GM19468 (cell line): ENCODE measurements around the gene ARFIP1.
"Not testable (repeated sequence)": the region's sequence is repeated elsewhere in the genome, so short reads cannot be mapped to it uniquely, and the experiment has no call there.

ENCODE experiments used
- ATAC-seq: cut with Tn5 transposase; IDR thresholded peaks from one replicate; pipeline ENCODE4 v1.9.1; 2021; ENCODE audit warnings: mild to moderate bottlenecking, moderate library complexity, moderate number of reproducible peaks; ENCODE audit not compliant: unreplicated experiment; ENCODE audit errors: extremely low read depth

The ARFIP1 gene

DNA sequence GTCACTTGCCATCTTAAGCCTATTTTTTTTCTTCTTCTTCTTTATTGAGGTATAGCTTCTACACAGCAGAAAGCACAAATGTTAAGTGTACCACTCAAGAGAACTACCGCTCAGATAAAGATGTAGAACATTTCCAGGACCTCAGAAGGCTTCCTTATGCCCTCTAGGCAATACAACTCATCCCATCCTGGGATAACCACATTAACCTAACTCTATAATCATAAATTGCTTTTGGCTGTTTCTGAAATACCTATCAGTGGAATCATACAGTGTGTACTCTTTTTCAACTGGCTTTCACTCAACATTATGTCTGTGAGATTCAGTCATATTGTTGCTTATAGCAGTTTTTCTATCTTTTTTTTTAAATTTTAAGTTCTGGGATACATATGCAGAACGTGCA is 51.7 kb downstream of the ARFIP1 start:
- no peak for ATAC-seq

- ATAC-seq, result no peak
These were observed 57.2 kb downstream of the ARFIP1 start for GRCh38 chr4:152836936-152837335.

DNA sequence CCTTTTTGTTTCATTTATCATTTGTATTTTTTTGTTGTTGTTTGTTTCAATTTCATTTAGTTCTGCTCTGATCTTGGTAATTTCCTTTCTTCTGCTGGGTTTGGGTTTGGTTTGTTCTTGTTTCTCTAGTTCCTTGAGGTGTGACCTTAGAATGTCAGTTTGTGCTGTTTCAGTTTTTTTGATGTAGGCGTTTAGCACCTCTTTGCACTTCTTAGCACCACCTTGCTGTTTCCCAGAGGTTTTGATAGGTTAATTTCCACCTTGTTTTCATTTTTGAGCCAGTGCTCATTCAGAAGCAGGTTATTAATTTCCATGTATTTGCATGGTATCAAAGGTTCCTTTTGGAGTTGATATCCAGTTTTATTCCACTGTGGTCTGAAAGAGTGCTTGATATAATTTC is 60.0 kb downstream of the ARFIP1 start:
- not testable (repeated sequence) for ATAC-seq

DNA sequence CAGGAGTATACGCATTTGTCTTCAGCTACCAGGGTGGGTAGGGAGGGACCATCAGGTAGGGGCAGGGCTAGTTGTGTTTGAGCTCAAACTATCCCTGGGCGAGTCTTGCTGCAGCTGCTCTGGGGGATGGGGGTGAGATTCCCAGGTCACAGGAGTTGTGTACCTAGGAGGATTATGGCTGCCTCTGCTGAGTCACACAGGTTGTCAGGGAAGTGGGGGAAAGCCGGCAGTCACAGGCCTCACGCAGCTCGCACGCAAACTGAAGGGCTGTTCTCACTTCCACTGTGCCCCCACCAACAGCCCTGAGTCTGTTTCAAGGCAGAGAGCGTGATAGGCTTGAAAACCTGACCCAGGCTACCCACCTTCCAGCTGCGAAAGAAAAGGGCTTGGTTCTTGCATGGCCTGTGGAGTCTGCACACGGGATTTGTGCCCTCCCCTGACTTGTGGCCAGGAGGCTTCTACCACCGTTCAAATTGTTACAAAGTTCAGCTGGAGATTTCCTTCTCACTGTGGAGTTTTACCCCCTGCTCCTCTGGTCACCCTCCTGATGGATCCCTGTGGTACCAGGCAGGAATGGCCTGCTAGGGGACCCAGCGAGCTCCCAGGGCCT is 63.8 kb downstream of the ARFIP1 start:
- ATAC-seq, result no peak

GRCh38 chr4:152847376-152847775 is 67.6 kb downstream of the ARFIP1 start:
- ATAC-seq, result no peak

DNA sequence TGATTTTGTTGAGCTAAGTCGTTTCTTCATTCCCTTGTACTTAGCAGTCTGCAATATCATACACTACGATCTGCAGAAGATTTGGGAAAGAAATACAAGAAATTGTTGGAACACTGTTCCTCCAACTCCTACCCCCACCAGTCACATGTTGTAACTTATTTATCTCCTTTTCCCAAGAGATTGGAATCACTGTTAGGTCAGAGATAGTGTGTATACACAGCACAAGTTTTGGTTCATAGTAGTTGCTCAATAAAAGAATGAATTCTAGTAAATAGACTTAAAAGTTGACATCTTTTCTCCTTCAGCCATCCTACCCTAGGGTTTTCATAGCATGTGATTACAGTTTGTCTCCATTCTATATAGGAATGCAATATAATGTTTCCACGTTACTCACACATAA is 68.8 kb downstream of the ARFIP1 start:
- no peak for ATAC-seq

GRCh38 chr4:152849350-152849749 is 69.6 kb downstream of the ARFIP1 start:
- no peak for ATAC-seq

DNA sequence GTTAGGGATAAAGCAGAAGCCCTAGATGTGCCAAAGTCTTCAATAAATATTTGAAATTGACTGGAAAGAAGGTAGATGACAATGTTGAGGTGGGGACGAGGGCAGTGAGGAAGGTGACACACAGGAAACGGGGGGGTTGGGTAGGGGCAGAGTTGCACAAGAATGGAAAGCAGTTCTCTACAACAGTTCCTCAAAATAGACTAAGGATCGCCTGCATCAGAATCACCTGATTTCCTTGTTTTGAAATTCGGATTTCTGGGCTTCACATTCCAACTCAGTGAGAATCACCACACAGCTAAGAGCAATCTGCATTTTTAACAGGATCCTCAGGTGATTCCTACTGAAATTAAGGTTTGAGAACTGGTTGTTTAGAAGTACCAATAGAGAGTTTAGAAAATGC is 70.6 kb downstream of the ARFIP1 start:
- ATAC-seq, result no peak

- ATAC-seq, result no peak
These were observed 71.5 kb downstream of the ARFIP1 start for GRCh38 chr4:152851226-152851625.

GRCh38 chr4:152853293-152853692 is 73.5 kb downstream of the ARFIP1 start:
- ATAC-seq, result no peak

- ATAC-seq, result not testable (repeated sequence)
These were observed 74.3 kb downstream of the ARFIP1 start for GRCh38 chr4:152854016-152854415.

GRCh38 chr4:152856960-152857359 is 77.2 kb downstream of the ARFIP1 start:
- ATAC-seq, result no peak

DNA sequence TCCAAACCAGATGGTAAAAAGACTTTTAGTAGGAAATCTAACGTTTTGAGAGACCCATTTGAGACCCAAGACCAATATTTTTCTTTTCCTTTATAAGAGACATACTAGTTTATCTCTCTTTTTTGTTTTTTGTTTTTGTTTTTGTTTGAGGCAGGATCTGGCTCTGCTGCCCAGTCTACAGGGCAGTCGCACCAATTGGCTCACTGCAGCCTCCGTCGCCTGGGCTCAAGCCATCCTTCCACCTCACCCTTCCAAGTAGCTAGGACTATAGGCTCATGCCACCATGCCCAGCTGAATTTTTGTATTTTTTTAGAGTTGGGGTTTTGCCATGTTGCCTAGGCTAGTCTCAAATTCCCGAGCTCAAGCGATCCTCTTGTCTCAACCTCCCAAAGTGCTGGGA is 79.2 kb downstream of the ARFIP1 start:
- no peak for ATAC-seq

DNA sequence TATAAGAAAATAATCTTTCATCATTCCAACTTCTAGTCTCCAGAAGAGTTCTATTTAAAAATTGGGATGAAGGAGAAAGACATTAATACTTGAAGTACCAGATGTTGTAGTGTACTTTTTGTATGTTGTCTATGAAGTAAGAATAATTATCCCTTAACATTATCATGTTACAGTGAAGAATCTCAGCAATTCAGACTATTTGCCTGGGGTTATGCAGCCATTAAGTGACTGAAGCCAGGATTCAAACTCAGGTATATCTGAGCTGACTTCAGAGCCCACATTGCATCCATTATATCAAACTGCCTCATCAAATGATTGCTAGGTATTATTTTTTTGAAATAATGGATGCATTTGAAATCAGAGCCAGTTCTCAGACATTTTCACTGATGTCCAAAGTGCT is 80.3 kb downstream of the ARFIP1 start:
- no peak for ATAC-seq

DNA sequence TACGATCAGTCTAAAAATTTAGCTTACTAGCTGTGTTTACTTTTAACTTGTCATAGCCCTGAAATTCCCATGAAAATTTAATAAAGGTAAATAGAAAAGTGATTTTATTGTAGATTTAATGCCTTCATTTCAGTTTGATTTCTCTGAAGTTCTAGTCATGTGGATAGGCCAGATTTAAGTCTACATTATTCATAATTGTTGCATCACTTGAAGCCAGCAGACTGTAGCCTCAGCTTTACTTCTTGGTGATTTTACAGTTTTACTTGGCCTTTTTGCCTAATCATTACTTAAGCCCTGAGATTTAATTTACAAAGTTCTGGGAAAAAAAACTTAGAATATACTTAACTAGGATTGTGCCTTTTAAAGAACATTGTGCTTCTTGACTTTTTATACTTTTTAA is 82.9 kb downstream of the ARFIP1 start:
- no peak for ATAC-seq

DNA sequence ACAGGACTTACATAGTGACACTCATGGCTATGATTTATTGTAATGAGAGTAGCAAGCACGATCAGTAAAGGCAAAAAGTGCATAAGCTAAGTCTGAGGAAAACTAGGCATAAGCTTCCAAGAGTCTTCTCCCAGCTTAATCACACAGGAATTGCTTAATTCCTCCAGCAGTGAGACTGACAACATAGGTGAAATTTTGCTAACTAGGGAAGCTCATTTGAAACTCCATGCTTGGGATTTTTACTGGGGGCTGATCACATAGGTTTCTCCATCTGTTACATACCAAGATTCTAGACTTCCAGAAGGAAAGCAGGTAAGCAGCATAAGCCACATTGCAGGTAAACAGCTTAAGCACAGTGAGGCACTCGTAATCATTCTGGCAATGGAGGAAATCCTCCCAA is 84.6 kb downstream of the ARFIP1 start:
- ATAC-seq, result no peak

DNA sequence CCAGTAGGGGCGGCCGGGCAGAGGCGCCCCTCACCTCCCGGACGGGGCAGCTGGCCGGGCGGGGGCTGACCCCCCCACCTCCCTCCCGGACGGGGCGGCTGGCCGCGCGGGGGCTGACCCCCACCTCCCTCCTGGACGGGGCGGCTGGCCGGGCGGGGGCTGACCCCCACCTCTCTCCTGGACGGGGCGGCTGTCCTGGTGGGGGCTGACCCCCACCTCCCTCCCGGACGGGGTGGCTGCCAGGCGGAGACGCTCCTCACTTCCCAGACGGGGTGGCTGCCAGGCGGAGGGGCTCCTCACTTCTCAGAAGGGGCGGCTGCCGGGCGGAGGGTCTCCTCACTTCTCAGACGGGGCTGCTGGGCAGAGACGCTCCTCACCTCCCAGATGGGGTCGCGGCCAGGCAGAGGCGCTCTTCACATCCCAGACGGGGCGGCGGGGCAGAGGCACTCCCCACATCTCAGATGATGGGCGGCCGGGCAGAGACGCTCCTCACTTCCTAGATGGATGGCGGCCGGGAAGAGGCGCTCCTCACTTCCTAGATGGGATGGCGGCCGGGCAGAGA is 86.8 kb downstream of the ARFIP1 start:
- not testable (repeated sequence) for ATAC-seq

GRCh38 chr4:152870606-152871005 is 90.9 kb downstream of the ARFIP1 start:
- no peak for ATAC-seq

- ATAC-seq, result no peak
These were observed 95.5 kb downstream of the ARFIP1 start for GRCh38 chr4:152875261-152875660.

DNA sequence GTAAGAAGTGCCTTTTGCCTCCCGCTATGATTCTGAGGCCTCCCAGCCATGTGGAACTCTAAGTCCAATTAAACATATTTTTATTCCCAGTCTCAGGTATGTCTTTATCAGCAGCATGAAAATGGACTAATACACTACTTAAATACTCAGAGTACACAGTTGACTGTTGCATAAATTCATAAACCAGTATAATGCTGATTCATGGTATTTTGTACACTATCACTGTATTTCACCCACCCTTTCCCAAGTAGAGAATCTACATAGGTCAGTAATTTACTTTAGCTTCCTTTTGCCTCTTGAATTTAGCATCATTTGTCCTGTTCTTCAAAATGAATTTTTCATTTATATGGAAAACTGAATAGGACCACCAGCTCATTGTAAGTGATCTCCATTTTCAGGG is 98.1 kb downstream of the ARFIP1 start:
- no peak for ATAC-seq

- ATAC-seq, result no peak
These were observed 100.5 kb downstream of the ARFIP1 start for GRCh38 chr4:152880263-152880662.

- ATAC-seq, result no peak
These were observed 102.2 kb downstream of the ARFIP1 start for GRCh38 chr4:152881974-152882373.
